ENCODE measurements around the gene SLC6A20. TPM values are rescaled to one million over a fixed set of nuclear protein-coding genes. Genes with fewer than 3 reads are reported as not detected.

Gene SLC6A20
- total RNA-seq, 1 experiment from 2014 or later = 0.09 TPM

GRCh38 chr3:45781841-45782240, 14.5 kb downstream of the SLC6A20 start:
- Histone ChIP-seq H3K9me3 (ENCODE audit: control insufficient read depth, low read depth, low read length) (no peaks in the 10 kb centered on the region), H3K4me2 (ENCODE audit: insufficient read depth, insufficient read length, low read length) (no peak overlapping the region), H4K20me1 (ENCODE audit: control insufficient read depth, insufficient read depth, insufficient read length) (no peaks in the 10 kb centered on the region), H2AFZ (ENCODE audit: low read length) (no peak overlapping the region), H4K5ac (ENCODE audit: insufficient read length, low read depth, low read length) (no peak overlapping the region), H3K27ac (ENCODE audit: insufficient read length, low read depth, low read length) (no peak overlapping the region), H3K14ac (ENCODE audit: insufficient read depth, low read length) (no peak overlapping the region), H2BK15ac (ENCODE audit: low read depth, low read length) (no peak overlapping the region), H3K79me1 (ENCODE audit: insufficient read depth, low read depth, low read length, poor library complexity, severe bottlenecking) (no peaks in the 10 kb centered on the region), H3K18ac (ENCODE audit: insufficient read length, low read depth, low read length) (no peak overlapping the region), H2AK5ac (ENCODE audit: insufficient read length, low read length) (no peak overlapping the region), H3K23ac (ENCODE audit: insufficient read length, low read depth, low read length) (no peak overlapping the region), H2BK5ac (ENCODE audit: insufficient read length, low read length) (no peak overlapping the region), H3K4me1 (ENCODE audit: insufficient read depth, low read length) (no peaks in the 10 kb centered on the region), H3K79me2 (ENCODE audit: insufficient read depth, low read length) (no peaks in the 10 kb centered on the region), H3K27me3 (ENCODE audit: insufficient read depth, low read length) (0 out of 2 replicates have a peak, but pooled peaks cover 2% of the 10 kb centered on the region), H3K56ac (ENCODE audit: insufficient read length, low read depth, low read length) (no peak overlapping the region), H2BK20ac (ENCODE audit: low read depth, low read length, poor library complexity, severe bottlenecking) (no peak overlapping the region), H3K9ac (ENCODE audit: extremely low read depth, insufficient read length, low read length) (no peak overlapping the region), H3K4ac (ENCODE audit: low read depth, low read length) (no peak overlapping the region), H2BK120ac (ENCODE audit: low read depth, low read length, poor library complexity, severe bottlenecking) (no peak overlapping the region), H2BK12ac (ENCODE audit: insufficient read length, low read depth, low read length) (no peak overlapping the region), H4K91ac (ENCODE audit: insufficient read length, low read depth, low read length) (no peak overlapping the region), H3K23me2 (ENCODE audit: insufficient read length, low read depth, low read length, poor library complexity, severe bottlenecking) (no peaks in the 10 kb centered on the region), H3T11ph (ENCODE audit: low read length) (no peak overlapping the region), H4K8ac (replicated peaks; ENCODE audit: insufficient read length, low read depth, low read length) (no peak overlapping the region)
- no CpG with 5 or more reads among the region's 12 CpGs for WGBS (ENCODE audit: extremely low coverage, insufficient read length, low lambda C conversion rate)
- H3K36me3 Mint-ChIP-seq (ENCODE audit: insufficient read depth in 1 of 3, low read depth in 3 of 3) = no peaks in the 10 kb centered on the region
- peaks cover 6 to 9% of the 10 kb centered on the region in 2 experiments; a peak in 2 of 4 replicates for H3K4me1 Mint-ChIP-seq
- TF ChIP-seq, protein P1, sequence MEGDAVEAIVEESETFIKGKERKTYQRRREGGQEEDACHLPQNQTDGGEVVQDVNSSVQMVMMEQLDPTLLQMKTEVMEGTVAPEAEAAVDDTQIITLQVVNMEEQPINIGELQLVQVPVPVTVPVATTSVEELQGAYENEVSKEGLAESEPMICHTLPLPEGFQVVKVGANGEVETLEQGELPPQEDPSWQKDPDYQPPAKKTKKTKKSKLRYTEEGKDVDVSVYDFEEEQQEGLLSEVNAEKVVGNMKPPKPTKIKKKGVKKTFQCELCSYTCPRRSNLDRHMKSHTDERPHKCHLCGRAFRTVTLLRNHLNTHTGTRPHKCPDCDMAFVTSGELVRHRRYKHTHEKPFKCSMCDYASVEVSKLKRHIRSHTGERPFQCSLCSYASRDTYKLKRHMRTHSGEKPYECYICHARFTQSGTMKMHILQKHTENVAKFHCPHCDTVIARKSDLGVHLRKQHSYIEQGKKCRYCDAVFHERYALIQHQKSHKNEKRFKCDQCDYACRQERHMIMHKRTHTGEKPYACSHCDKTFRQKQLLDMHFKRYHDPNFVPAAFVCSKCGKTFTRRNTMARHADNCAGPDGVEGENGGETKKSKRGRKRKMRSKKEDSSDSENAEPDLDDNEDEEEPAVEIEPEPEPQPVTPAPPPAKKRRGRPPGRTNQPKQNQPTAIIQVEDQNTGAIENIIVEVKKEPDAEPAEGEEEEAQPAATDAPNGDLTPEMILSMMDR (conservative IDR thresholded peaks at IDR 0.05) = no peak
- no peak for DNase-seq
- no peak overlapping the region for H3K27ac Mint-ChIP-seq
- H3K9me3 Mint-ChIP-seq = peaks cover 2 to 6% of the 10 kb centered on the region in 2 experiments; a peak in 1 of 5 replicates
- no peak overlapping the region for H3K4me3 Mint-ChIP-seq
- peaks cover 11% of the 10 kb centered on the region for H3K27me3 Mint-ChIP-seq (ENCODE audit: low read depth)
